Adrenal gland (tissue), 12 donors: ENCODE measurements around the gene CD151. TPM values are rescaled to one million over a fixed set of nuclear protein-coding genes. Genes with fewer than 3 reads are reported as not detected.

ENCODE experiments used
- DNase-seq, 7 donors: peaks; one replicate each; pipeline ENCODE4 v3.0.0-alpha.2; 2019 to 2020
- H3K27ac ChIP-seq, 5 donors: fragments of 200-600 bp; sonication (generic) in 4 of 5; 1 replicate in 3 of 5; 2 replicates in 2 of 5; pipeline versions ENCODE4 v1.5.1 to v1.8.0; 2016 to 2020; ENCODE audit warnings: mild to moderate bottlenecking in 1 of 5
- H3K27me3 ChIP-seq: fragments of 200-600 bp; 2 replicates; pipeline ENCODE4 v1.8.0; 2021
- H3K36me3 ChIP-seq, 2 donors: fragments of 200-600 bp; replicated peaks in 1 of 2; 1 replicate in 1 of 2; 2 replicates in 1 of 2; pipeline versions ENCODE4 v1.5.1 to v1.8.0; 2018 to 2022
- H3K4me1 ChIP-seq, 2 donors: fragments of 200-600 bp; replicated peaks in 1 of 2; 1 replicate in 1 of 2; 2 replicates in 1 of 2; pipeline versions ENCODE4 v1.5.1 to v1.8.0; 2018 to 2021
- H3K4me3 ChIP-seq, 4 donors: fragments of 200-600 bp; sonication (generic) in 3 of 4; one replicate each; pipeline ENCODE4 v1.5.1; 2016 to 2018
- H3K9me3 ChIP-seq, 3 donors: fragments of 200-600 bp; sonication (generic) in 1 of 3; replicated peaks in 1 of 3; 1 replicate in 2 of 3; 2 replicates in 1 of 3; pipeline versions ENCODE4 v1.5.1 to v1.8.0; 2016 to 2021
- POLR2A ChIP-seq, 2 donors: fragments of 450-650 bp; IDR thresholded peaks; one replicate each; pipeline ENCODE4 v1.6.1; 2017; ENCODE audit warnings: antibody characterized with exemption in 2 of 2, mild to moderate bottlenecking in 2 of 2, moderate library complexity in 1 of 2
- WGBS, 4 donors: extraction: QIAGEN DNeasy Blood & Tissue Kit in 2 of 4; methylation state at CpG; one replicate each; pipeline versions ENCODE4 v1.1.5 to v1.1.7; 2013 to 2017; 5-methylcytosine and 5-hydroxymethylcytosine counted together
- intact Hi-C, 2 donors: fragments of 100-400 bp; cut with DNase I; formaldehyde crosslinking; loops; one replicate each; pipeline versions ENCODE4 v1.14.1 to v1.15.0; 2022 to 2023
- polyA plus RNA-seq, 3 donors: library from polyadenylated mRNA; stranded (reverse); fragments of 200-250 nt in 2 of 3; fragments of 350-450 nt in 1 of 3; fragmentation: Illumina TruSeq in 1 of 3; extraction: RNeasy Lipid Tissue Mini Kit (QIAGEN cat#74804) in 1 of 3; gene quantifications; one replicate each; pipeline ENCODE4 v1.2.3, GENCODE V29; 2013 to 2014
- total RNA-seq, 9 donors: library from RNA; depleted of rRNA in 4 of 9; stranded (reverse); fragments of >200 nt in 4 of 9; fragments of 120-200 nt in 1 of 9; fragmentation: NEBNext Ultra II Directional in 1 of 9; extraction: Animal tissue kit (Norgen Biotek cat#: 25700) in 1 of 9; gene quantifications; one replicate each; pipeline versions ENCODE4 v1.1.0 to v1.2.4, GENCODE V29; 2013 to 2023
- TF ChIP-seq, protein P1 (sequence below), 6 experiments: fragments of 450-650 bp in 4 of 6; fragments of 200-600 bp in 2 of 6; sonication (generic) in 1 of 6; IDR thresholded peaks; 1 replicate in 5 of 6; 2 replicates in 1 of 6; pipeline versions ENCODE4 v1.5.1 to v1.8.0; 2016 to 2021; ENCODE audit warnings: antibody characterized with exemption in 6 of 6, mild to moderate bottlenecking in 2 of 6, moderate library complexity in 1 of 6
- donor health status: healthy with polysubstance abuse.
- donor health status: Bipolar disorder and iron deficiency.
- donor health status: DM: yes; HTN: yes; CAD: no.
- donor health status: DM: no; HTN: no; CAD: no.
- donor health status: DM: no; HTN: no; CAD: no.
- donor health status: DM: yes; HTN: yes; CAD: no.

Gene CD151
- total and polyA plus RNA-seq, 12 donors, result 111 to 387 (median 285) TPM

DNA sequence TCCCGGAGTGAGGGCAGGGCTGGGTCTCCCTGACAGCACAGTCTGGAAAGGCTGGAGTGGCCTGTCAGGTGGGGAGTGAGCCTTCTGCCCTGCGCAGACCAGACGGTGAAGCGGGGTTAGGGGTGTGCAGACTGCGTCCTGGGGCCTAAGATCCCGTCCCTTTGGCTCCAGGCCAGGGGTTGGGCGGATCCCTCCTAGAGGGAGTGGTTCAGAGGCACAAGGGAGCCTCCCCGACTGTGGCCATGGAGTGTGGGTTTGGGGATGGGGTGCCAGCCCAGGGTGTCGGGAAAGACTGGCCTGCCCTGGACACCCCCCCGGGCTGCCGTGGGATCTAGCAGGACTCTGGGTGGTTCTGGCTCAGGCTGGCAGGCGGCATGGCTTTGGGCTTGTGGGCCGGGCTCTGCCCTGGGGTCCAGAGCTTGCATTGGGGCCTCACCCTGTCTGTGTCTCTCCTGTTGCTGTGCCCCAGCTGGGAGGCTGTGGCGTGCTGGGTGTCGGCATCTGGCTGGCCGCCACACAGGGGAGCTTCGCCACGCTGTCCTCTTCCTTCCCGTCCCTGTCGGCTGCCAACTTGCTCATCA lies 29.4 kb downstream of the CD151 start:
- no peak overlapping the region for H3K27ac ChIP-seq
- peak in 3 of 7 donors; percentile 50 to 66 (median 56) for DNase-seq
- H3K9me3 ChIP-seq, result no peaks in the 10 kb centered on the region
- H3K4me1 ChIP-seq, result peaks cover 0 to 19% of the 10 kb centered on the region in 2 donors
- no peaks in the 10 kb centered on the region for H3K27me3 ChIP-seq
- H3K36me3 ChIP-seq, result peaks cover 0 to 4% of the 10 kb centered on the region in 2 donors
- intact Hi-C loops, result loop anchor here in 1 of 2 donors (5.0 kb wide), 1 partner anchor 190 kb away; no protein-coding TSS in a partner anchor
- TF ChIP-seq, protein P1, sequence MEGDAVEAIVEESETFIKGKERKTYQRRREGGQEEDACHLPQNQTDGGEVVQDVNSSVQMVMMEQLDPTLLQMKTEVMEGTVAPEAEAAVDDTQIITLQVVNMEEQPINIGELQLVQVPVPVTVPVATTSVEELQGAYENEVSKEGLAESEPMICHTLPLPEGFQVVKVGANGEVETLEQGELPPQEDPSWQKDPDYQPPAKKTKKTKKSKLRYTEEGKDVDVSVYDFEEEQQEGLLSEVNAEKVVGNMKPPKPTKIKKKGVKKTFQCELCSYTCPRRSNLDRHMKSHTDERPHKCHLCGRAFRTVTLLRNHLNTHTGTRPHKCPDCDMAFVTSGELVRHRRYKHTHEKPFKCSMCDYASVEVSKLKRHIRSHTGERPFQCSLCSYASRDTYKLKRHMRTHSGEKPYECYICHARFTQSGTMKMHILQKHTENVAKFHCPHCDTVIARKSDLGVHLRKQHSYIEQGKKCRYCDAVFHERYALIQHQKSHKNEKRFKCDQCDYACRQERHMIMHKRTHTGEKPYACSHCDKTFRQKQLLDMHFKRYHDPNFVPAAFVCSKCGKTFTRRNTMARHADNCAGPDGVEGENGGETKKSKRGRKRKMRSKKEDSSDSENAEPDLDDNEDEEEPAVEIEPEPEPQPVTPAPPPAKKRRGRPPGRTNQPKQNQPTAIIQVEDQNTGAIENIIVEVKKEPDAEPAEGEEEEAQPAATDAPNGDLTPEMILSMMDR (IDR thresholded peaks at IDR 0.05), result no peak
- TF ChIP-seq POLR2A (IDR thresholded peaks at IDR 0.05), result no peak
- H3K4me3 ChIP-seq, result no peak overlapping the region
- 36 to 59% (median 42%) methylated on average over 3 to 20 of the region's 20 CpGs for WGBS, 4 donors

DNA sequence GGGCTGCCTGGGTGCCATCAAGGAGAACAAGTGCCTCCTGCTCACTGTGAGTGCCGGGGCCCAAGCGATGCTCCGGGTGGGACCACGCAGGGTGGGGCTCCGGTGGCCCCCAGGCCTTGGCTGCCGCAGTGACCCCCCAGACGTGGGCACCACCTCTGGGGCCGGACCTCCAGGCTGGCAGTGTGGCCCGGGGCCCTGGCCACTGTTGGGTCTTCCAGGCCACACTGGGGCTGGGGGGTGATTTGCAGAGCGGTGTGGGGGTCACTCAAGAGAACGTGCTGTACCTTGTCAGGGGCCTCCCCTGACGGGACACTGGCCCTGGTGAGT lies 29.9 kb downstream of the CD151 start:
- no peak overlapping the region for H3K4me3 ChIP-seq
- WGBS, 4 donors, result 43 to 65% (median 60%) methylated on average over 3 to 12 of the region's 12 CpGs
- TF ChIP-seq POLR2A (IDR thresholded peaks at IDR 0.05), result no peak
- no peak overlapping the region for H3K27ac ChIP-seq
- no peak for DNase-seq
- no peaks in the 10 kb centered on the region for H3K9me3 ChIP-seq
- H3K36me3 ChIP-seq, result peaks cover 0 to 4% of the 10 kb centered on the region in 2 donors
- H3K27me3 ChIP-seq, result no peaks in the 10 kb centered on the region
- intact Hi-C loops, result loop anchor here in 1 of 2 donors (5.0 kb wide), 1 partner anchor 190 kb away; no protein-coding TSS in a partner anchor
- H3K4me1 ChIP-seq, result peaks cover 0 to 19% of the 10 kb centered on the region in 2 donors

- WGBS, 4 donors, result 57 to 74% (median 63%) methylated on average over 16 to 24 of the region's 24 CpGs
- H3K27ac ChIP-seq, result no peak overlapping the region
- H3K36me3 ChIP-seq, result peaks cover 0 to 4% of the 10 kb centered on the region in 2 donors
- no peaks in the 10 kb centered on the region for H3K9me3 ChIP-seq
- TF ChIP-seq, protein P1 (IDR thresholded peaks at IDR 0.05), result no peak
- TF ChIP-seq POLR2A (IDR thresholded peaks at IDR 0.05), result no peak
- no peaks in the 10 kb centered on the region for H3K27me3 ChIP-seq
- intact Hi-C loops, result loop anchor here in 1 of 2 donors (5.0 kb wide), 1 partner anchor 189 kb away; no protein-coding TSS in a partner anchor
- H3K4me1 ChIP-seq, result peaks cover 0 to 19% of the 10 kb centered on the region in 2 donors
- peak in 1 of 7 donors; percentile 31 for DNase-seq
- H3K4me3 ChIP-seq, result no peak overlapping the region
Observed at GRCh38 chr11:863023-863909, 30.5 kb downstream of the CD151 start.

DNA sequence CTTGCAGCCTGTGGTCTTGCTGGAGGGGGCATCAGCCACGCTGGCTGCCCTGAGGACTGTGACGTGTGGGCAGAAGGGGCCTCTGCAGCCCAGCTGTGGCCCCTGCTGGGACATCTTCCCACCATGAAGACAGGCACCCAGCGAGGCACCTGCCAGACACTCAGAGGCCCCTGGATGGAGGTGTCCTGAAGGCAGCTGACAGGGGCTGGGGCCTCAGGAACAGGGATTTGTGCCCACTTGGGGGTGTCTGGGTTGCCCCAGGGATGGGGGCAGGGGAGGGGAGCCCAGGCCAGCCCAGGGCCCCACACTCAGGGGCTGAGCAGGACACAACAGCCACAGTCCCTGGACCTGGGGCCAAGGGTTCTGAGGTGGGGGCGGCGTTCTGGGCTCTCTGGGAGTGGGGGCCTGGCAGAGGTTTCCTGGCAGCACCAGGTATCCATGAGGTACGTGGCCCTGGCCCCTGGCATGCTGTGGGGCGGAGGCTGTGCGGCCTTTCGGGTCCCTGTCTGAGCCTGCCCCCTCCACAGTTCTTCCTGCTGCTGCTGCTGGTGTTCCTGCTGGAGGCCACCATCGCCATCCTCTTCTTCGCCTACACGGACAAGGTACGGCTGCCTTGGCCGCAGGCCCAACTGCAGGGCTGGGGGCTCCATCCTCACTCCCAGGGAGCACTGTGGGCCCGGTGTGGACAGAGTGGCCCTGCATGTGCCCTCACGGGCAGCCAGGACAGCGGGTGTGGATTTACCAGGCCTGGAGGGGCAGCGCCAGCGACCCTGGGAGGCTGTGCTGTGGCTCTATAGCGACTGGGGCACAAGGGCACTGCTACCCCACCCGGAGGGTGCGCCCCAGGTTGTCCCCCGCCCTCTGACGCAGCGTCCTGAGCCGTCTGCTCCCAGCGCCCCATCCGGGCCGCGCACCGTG lies 31.4 kb downstream of the CD151 start:
- Histone ChIP-seq H3K4me3 (no peak overlapping the region), H3K4me1 (peaks cover 0 to 19% of the 10 kb centered on the region in 2 donors), H3K27ac (no peak overlapping the region), H3K27me3 (no peaks in the 10 kb centered on the region), H3K9me3 (no peaks in the 10 kb centered on the region), H3K36me3 (peaks cover 0 to 4% of the 10 kb centered on the region in 2 donors)
- WGBS, 4 donors, result 85 to 93% (median 86%) methylated on average over 11 to 31 of the region's 31 CpGs
- no peak for TF ChIP-seq POLR2A (IDR thresholded peaks at IDR 0.05)
- TF ChIP-seq, protein P1 (IDR thresholded peaks at IDR 0.05), result no peak
- intact Hi-C loops, result loop anchor here in 1 of 2 donors (5.0 kb wide), 1 partner anchor 188 kb away; no protein-coding TSS in a partner anchor
- DNase-seq, result no peak
